Measurements from ENCODE around the gene TNFRSF14.

The TNFRSF14 gene

DNA sequence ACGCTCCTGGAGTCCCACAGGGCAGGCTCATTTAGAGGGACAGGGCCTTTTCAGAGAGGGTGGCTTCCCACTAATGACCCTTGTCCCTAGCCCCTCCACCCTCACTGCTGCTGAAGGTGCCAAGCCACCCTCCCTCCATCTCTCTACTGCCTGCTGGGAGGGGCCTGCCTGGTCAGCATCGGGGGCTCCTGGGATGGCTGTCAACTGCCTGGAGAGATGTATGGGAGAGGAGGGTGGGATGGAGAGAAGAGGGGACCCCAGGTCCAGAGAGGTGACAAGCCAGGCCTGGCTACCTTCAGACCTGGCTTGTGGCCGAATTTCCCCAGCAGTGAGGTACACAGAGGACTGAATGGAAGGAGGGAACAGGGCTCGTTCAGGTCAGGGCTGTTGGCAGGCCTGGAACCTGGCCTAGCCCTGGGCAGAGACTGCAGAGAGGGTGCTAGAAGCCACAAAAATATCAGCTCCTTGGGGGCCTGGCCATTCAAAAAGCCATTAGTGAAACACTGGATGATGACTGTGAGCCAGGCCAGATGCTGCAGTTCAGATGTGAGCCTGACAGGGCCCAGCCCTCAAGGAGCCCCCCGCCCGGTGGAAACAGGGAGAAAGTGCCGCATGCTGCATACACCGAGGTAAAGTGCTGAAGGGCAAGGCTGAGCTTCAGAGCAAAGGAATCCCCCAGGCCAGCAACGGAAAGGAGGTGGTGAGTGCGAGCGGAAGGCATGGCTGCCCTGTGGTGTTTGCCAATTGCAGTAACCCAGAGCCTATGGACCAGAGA is 56.6 kb downstream of the TNFRSF14 start:
- Histone ChIP-seq H3K27me3 (peaks cover 0 to 52% of the 10 kb centered on the region in 2 donors), H3K4me3 (no peak overlapping the region), H3K36me3 (no peaks in the 10 kb centered on the region), H3K27ac (no peak overlapping the region), H3K4me1 (peaks cover 0 to 6% (median 2%) of the 10 kb centered on the region in 4 donors), H3K9me3 (peaks cover 0 to 33% (median 33%) of the 10 kb centered on the region in 3 donors)
- intact Hi-C loops (cut with DNase I; ENCODE audit: low total_unique reads) = no loop called here
- no peak for TF ChIP-seq CTCF (IDR thresholded peaks at IDR 0.05)
- no peak for DNase-seq

Measured in tibial artery (tissue), 4 donors.